Uterus (tissue), 2 donors: ENCODE results near the gene USP44.

Experiments
- CTCF ChIP-seq, 4 experiments: fragments of 200-600 bp in 2 of 4; fragments of 450-650 bp in 2 of 4; sonication (generic) in 2 of 4; IDR thresholded peaks; one replicate each; pipeline ENCODE4 v1.5.1; 2016 to 2019; ENCODE audit warnings: antibody characterized with exemption in 4 of 4, mild to moderate bottlenecking in 2 of 4, moderate library complexity in 1 of 4
- POLR2A ChIP-seq, 2 donors: fragments of 450-650 bp; IDR thresholded peaks; one replicate each; pipeline ENCODE4 v1.6.1; 2016; ENCODE audit warnings: antibody characterized with exemption in 2 of 2, mild to moderate bottlenecking in 1 of 2, moderate library complexity in 1 of 2

GRCh38 chr12:95505039-95505438 lies 46.2 kb downstream of the USP44 start:
- TF ChIP-seq CTCF (IDR thresholded peaks at IDR 0.05) (no peak), POLR2A (IDR thresholded peaks at IDR 0.05) (no peak)
